Thoracic aorta (tissue), 2 donors: ENCODE measurements around the gene PPP2R3A. TPM values are rescaled to one million over a fixed set of nuclear protein-coding genes. Genes with fewer than 3 reads are reported as not detected.

Experiments
- ATAC-seq: fragments of 150-250 bp; one replicate; pipeline ENCODE4 v1.8.0; 2017; ENCODE audit warnings: low read depth; ENCODE audit not compliant: insufficient number of reproducible peaks, low FRiP score
- DNase-seq: peaks from one replicate; pipeline ENCODE4 v3.0.0-alpha.2; 2020; ENCODE audit warnings: low spot score
- H3K27ac ChIP-seq, 2 donors: fragments of 200-600 bp; sonication (generic); 1 replicate in 1 of 2; 2 replicates in 1 of 2; pipeline ENCODE4 v1.5.1; 2016; ENCODE audit warnings: mild to moderate bottlenecking in 2 of 2, moderate library complexity in 2 of 2
- H3K27me3 ChIP-seq: fragments of 200-600 bp; sonication (generic); replicated peaks from 2 replicates; pipeline ENCODE4 v1.6.0; 2016; ENCODE audit warnings: mild to moderate bottlenecking; ENCODE audit not compliant: insufficient read depth
- H3K36me3 ChIP-seq: fragments of 200-600 bp; sonication (generic); one replicate; pipeline ENCODE4 v1.5.1; 2016
- H3K4me1 ChIP-seq, 2 donors: fragments of 200-600 bp; sonication (generic); 1 replicate in 1 of 2; 2 replicates in 1 of 2; pipeline versions ENCODE4 v1.5.1 to v1.6.0; 2016; ENCODE audit warnings: low read depth in 2 of 2, mild to moderate bottlenecking in 1 of 2; ENCODE audit not compliant: control insufficient read depth in 1 of 2
- H3K4me3 ChIP-seq: fragments of 200-600 bp; sonication (generic); 2 replicates; pipeline ENCODE4 v1.5.1; 2016; ENCODE audit warnings: mild to moderate bottlenecking
- H3K9me3 ChIP-seq: fragments of 200-600 bp; sonication (generic); 2 replicates; pipeline ENCODE4 v1.5.1; 2016
- CTCF ChIP-seq: fragments of 200-600 bp; sonication (generic); IDR thresholded peaks from one replicate; pipeline ENCODE4 v1.5.1; 2019; ENCODE audit warnings: antibody characterized with exemption
- total RNA-seq, 2 donors: library from RNA; depleted of rRNA; stranded (reverse); fragments of >200 nt; gene quantifications; one replicate each; pipeline versions ENCODE4 v1.1.0 to v1.2.3, GENCODE V29; 2016

PPP2R3A gene
- total RNA-seq, 2 donors from 2014 or later, result 6.8 to 18.0 TPM

GRCh38 chr3:135970506-135971116 lies 5.1 kb downstream of the PPP2R3A start:
- Histone ChIP-seq H3K36me3 (no peaks in the 10 kb centered on the region), H3K4me3 (no peak overlapping the region), H3K9me3 (no peaks in the 10 kb centered on the region), H3K4me1 (peaks cover 12 to 42% of the 10 kb centered on the region in 2 donors), H3K27ac (no peak overlapping the region), H3K27me3 (no peaks in the 10 kb centered on the region)
- DNase-seq, result no peak
- ATAC-seq, result no peak
- no peak for TF ChIP-seq CTCF

- ATAC-seq (no peak), DNase-seq (no peak)
- no peaks in the 10 kb centered on the region for H3K9me3 ChIP-seq
- peaks cover 7 to 19% of the 10 kb centered on the region in 2 donors for H3K4me1 ChIP-seq
- H3K27ac ChIP-seq, result no peak overlapping the region
- no peaks in the 10 kb centered on the region for H3K27me3 ChIP-seq
- no peak overlapping the region for H3K4me3 ChIP-seq
- no peak for TF ChIP-seq CTCF
- H3K36me3 ChIP-seq, result no peaks in the 10 kb centered on the region
These were observed 8.3 kb downstream of the PPP2R3A start for GRCh38 chr3:135973841-135974240.

- no peak for ATAC-seq
- Histone ChIP-seq H3K27me3 (no peaks in the 10 kb centered on the region), H3K27ac (no peak overlapping the region), H3K4me3 (no peak overlapping the region), H3K9me3 (no peaks in the 10 kb centered on the region), H3K4me1 (peaks cover 5 to 13% of the 10 kb centered on the region in 2 donors), H3K36me3 (no peaks in the 10 kb centered on the region)
- no peak for TF ChIP-seq CTCF
- no peak for DNase-seq
These were observed 9.5 kb downstream of the PPP2R3A start for GRCh38 chr3:135975053-135975452.

GRCh38 chr3:135975536-135975935 lies 10.0 kb downstream of the PPP2R3A start:
- H3K4me3 ChIP-seq, result no peak overlapping the region
- no peaks in the 10 kb centered on the region for H3K9me3 ChIP-seq
- DNase-seq (no peak), ATAC-seq (no peak)
- no peak for TF ChIP-seq CTCF
- no peaks in the 10 kb centered on the region for H3K27me3 ChIP-seq
- peaks cover 5 to 8% of the 10 kb centered on the region in 2 donors for H3K4me1 ChIP-seq
- H3K27ac ChIP-seq, result no peak overlapping the region
- H3K36me3 ChIP-seq, result no peaks in the 10 kb centered on the region

- H3K9me3 ChIP-seq, result no peaks in the 10 kb centered on the region
- no peaks in the 10 kb centered on the region for H3K4me1 ChIP-seq
- H3K27ac ChIP-seq, result no peak overlapping the region
- H3K36me3 ChIP-seq, result no peaks in the 10 kb centered on the region
- no peaks in the 10 kb centered on the region for H3K27me3 ChIP-seq
- ATAC-seq, result no peak
- no peak for TF ChIP-seq CTCF
- DNase-seq, result no peak
- H3K4me3 ChIP-seq, result no peak overlapping the region
These were observed 14.8 kb downstream of the PPP2R3A start for GRCh38 chr3:135980343-135980742.
